ENCODE results near the gene TEX28. TPM values are rescaled to one million over a fixed set of nuclear protein-coding genes. Genes with fewer than 3 reads are reported as not detected.
A peak's percentile ranks its signal among the peaks of the same experiment; 100 is the strongest.

TEX28 gene
- total and polyA plus RNA-seq, 2 experiments from 2014 or later, result not detected

GRCh38 chrX:154309041-154309775 is 14.3 kb upstream of the TEX28 start:
- Histone ChIP-seq H3K4me3 (no peak overlapping the region), H3K4me1 (ENCODE audit: low read depth) (no peaks in the 10 kb centered on the region), H3K27me3 (no peaks in the 10 kb centered on the region), H3K27ac (no peak overlapping the region), H3K9me3 (ENCODE audit: low read depth) (no peaks in the 10 kb centered on the region), H3K36me3 (no peaks in the 10 kb centered on the region)
- TF ChIP-seq CTCF (IDR thresholded peaks at IDR 0.05; ENCODE audit: low read depth, low read length), result no peak
- no peak for DNase-seq (ENCODE audit: low read depth in 1 of 2, low spot score in 1 of 2)

GRCh38 chrX:154308108-154308946 is 13.4 kb upstream of the TEX28 start:
- H3K9me3 ChIP-seq (ENCODE audit: low read depth), result no peaks in the 10 kb centered on the region

GRCh38 chrX:154307202-154307601 is 12.3 kb upstream of the TEX28 start:
- peak in 1 of 2 donors; percentile 19 for DNase-seq (ENCODE audit: low read depth in 1 of 2, low spot score in 1 of 2)
- Histone ChIP-seq H3K9me3 (ENCODE audit: low read depth) (no peaks in the 10 kb centered on the region), H3K27ac (no peak overlapping the region), H3K4me1 (ENCODE audit: low read depth) (no peaks in the 10 kb centered on the region), H3K36me3 (no peaks in the 10 kb centered on the region), H3K4me3 (no peak overlapping the region), H3K27me3 (no peaks in the 10 kb centered on the region)
- no peak for TF ChIP-seq CTCF (IDR thresholded peaks at IDR 0.05; ENCODE audit: low read depth, low read length)

More at GRCh38 chrX:154308108-154308946, 13.4 kb upstream of the TEX28 start:
- Histone ChIP-seq H3K27me3 (no peaks in the 10 kb centered on the region), H3K4me3 (no peak overlapping the region), H3K4me1 (ENCODE audit: low read depth) (no peaks in the 10 kb centered on the region), H3K36me3 (no peaks in the 10 kb centered on the region), H3K27ac (no peak overlapping the region)
- peak; percentile 49 to 55 for DNase-seq (ENCODE audit: low read depth in 1 of 2, low spot score in 1 of 2)
- peak; percentile 68 for TF ChIP-seq CTCF (IDR thresholded peaks at IDR 0.05; ENCODE audit: low read depth, low read length)

- no peak for DNase-seq (ENCODE audit: low read depth in 1 of 2, low spot score in 1 of 2)
- Histone ChIP-seq H3K27me3 (no peaks in the 10 kb centered on the region), H3K9me3 (ENCODE audit: low read depth) (no peaks in the 10 kb centered on the region), H3K27ac (no peak overlapping the region), H3K4me1 (ENCODE audit: low read depth) (no peaks in the 10 kb centered on the region), H3K4me3 (no peak overlapping the region), H3K36me3 (no peaks in the 10 kb centered on the region)
- TF ChIP-seq CTCF (IDR thresholded peaks at IDR 0.05; ENCODE audit: low read depth, low read length), result no peak
Measured at GRCh38 chrX:154305541-154306205, 10.7 kb upstream of the TEX28 start.

- Histone ChIP-seq H3K4me3 (no peak overlapping the region), H3K36me3 (no peaks in the 10 kb centered on the region), H3K4me1 (ENCODE audit: low read depth) (no peaks in the 10 kb centered on the region), H3K27me3 (no peaks in the 10 kb centered on the region), H3K9me3 (ENCODE audit: low read depth) (no peaks in the 10 kb centered on the region), H3K27ac (no peak overlapping the region)
- DNase-seq (ENCODE audit: low read depth in 1 of 2, low spot score in 1 of 2), result no peak
- no peak for TF ChIP-seq CTCF (IDR thresholded peaks at IDR 0.05; ENCODE audit: low read depth, low read length)
Measured at GRCh38 chrX:154304846-154305245, 9.9 kb upstream of the TEX28 start.
